NCI-H524 treated with DMSO at 0.1 percent for 48 hours (cell line): Measurements from ENCODE around the gene CIC.

Experiments
- DNase-seq: peaks from one replicate; lab custom pipeline; 2025; lab: John Stamatoyannopoulos, UW

CIC gene

GRCh38 chr19:42277821-42278451 lies 8.9 kb downstream of the CIC start:
- no peak for DNase-seq

- DNase-seq: no peak
Measured at GRCh38 chr19:42278452-42279154, 9.6 kb downstream of the CIC start.

- DNase-seq: no peak
Measured at GRCh38 chr19:42279155-42279901, 10.3 kb downstream of the CIC start.

GRCh38 chr19:42279902-42280814 lies 11.1 kb downstream of the CIC start:
- DNase-seq: no peak

- DNase-seq: no peak
Measured at GRCh38 chr19:42280815-42281145, 11.7 kb downstream of the CIC start.

GRCh38 chr19:42281146-42281826 lies 12.2 kb downstream of the CIC start:
- DNase-seq: no peak

GRCh38 chr19:42281827-42282762 lies 13.0 kb downstream of the CIC start:
- no peak for DNase-seq

- DNase-seq: no peak
Measured at GRCh38 chr19:42282819-42283187, 13.8 kb downstream of the CIC start.

GRCh38 chr19:42283188-42284065 lies 14.4 kb downstream of the CIC start:
- no peak for DNase-seq

- DNase-seq: no peak
Measured at GRCh38 chr19:42284066-42284501, 15.0 kb downstream of the CIC start.

- no peak for DNase-seq
Measured at GRCh38 chr19:42284591-42285341, 15.7 kb downstream of the CIC start.

- DNase-seq: no peak
Measured at GRCh38 chr19:42285541-42285941, 16.5 kb downstream of the CIC start.

GRCh38 chr19:42285988-42286348 lies 16.9 kb downstream of the CIC start:
- DNase-seq: no peak

- DNase-seq: no peak
Measured at GRCh38 chr19:42286349-42287016, 17.4 kb downstream of the CIC start.

- DNase-seq: no peak
Measured at GRCh38 chr19:42287017-42287826, 18.2 kb downstream of the CIC start.

GRCh38 chr19:42287827-42288107 lies 18.7 kb downstream of the CIC start:
- no peak for DNase-seq

- DNase-seq: no peak
Measured at GRCh38 chr19:42288387-42288786, 19.3 kb downstream of the CIC start.
